ENCODE measurements around the gene LRRC3C. TPM values are rescaled to one million over a fixed set of nuclear protein-coding genes. Genes with fewer than 3 reads are reported as not detected.

The LRRC3C gene
- total RNA-seq, 1 experiment from 2014 or later, result not detected

DNA sequence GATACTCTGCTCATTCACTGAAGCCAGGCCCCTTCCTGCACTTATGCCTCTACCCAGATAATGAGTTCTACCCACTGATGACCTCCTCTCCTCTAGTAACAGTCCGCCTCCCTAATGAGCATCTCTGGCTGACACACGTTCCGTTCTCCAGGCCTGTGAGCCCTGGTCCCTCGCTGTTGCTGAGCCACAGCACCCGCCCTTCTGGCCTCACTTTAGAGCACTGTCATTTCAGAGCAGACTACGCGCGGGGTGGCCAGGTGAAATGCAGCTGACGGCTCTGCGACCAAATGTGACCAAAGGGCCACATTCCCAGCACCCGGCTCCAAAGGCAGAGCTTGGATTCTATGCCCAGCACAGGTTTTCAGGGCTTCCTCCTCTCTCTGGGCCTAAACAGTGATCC is 66.9 kb downstream of the LRRC3C start:
- TF ChIP-seq CTCF (IDR thresholded peaks at IDR 0.05; ENCODE audit: insufficient read depth in 1 of 2, low read depth in 1 of 2, low read length in 1 of 2, severe bottlenecking in 1 of 2, unreplicated experiment in 1 of 2), result no peak
- H3K27me3 Mint-ChIP-seq (ENCODE audit: insufficient read depth, unreplicated experiment), result no peaks in the 10 kb centered on the region
- H3K4me1 Mint-ChIP-seq (ENCODE audit: low read depth, unreplicated experiment), result no peaks in the 10 kb centered on the region
- CTCF ChIA-PET, result no interaction called here
- H3K4me3 ChIP-seq (ENCODE audit: low read depth, low read length), result no peak overlapping the region
- no TSS peak for BruUV-seq (replicated peaks)
- no peaks in the 10 kb centered on the region for H3K9me3 ChIP-seq
- POLR2A ChIA-PET, result no interaction called here
- no peaks in the 10 kb centered on the region for H3K9me3 Mint-ChIP-seq (ENCODE audit: unreplicated experiment)
- DNase-seq, result no peak
- H3K27ac Mint-ChIP-seq (ENCODE audit: unreplicated experiment), result no peak overlapping the region
- H3K4me1 ChIP-seq, result no peaks in the 10 kb centered on the region
- peaks cover 77% of the 10 kb centered on the region for H3K36me3 Mint-ChIP-seq (ENCODE audit: insufficient read depth, unreplicated experiment)
- intact Hi-C loops (cut with micrococcal nuclease; ENCODE audit: unreplicated experiment), result no loop called here
- no peak overlapping the region for H3K4me3 Mint-ChIP-seq (ENCODE audit: unreplicated experiment)
- H3K27me3 ChIP-seq (replicated peaks; ENCODE audit: control insufficient read depth, insufficient read depth, low read length), result no peaks in the 10 kb centered on the region
- H3K36me3 ChIP-seq (ENCODE audit: control insufficient read depth, insufficient read depth, low read length), result peaks cover 3% of the 10 kb centered on the region

Other genes with a start within 250 kb of the LRRC3C start
- gene PGAP3, start 239.7 kb upstream of the LRRC3C start, total RNA-seq (2022), result 14.7 and 17.4 TPM in 2 replicates
- gene ERBB2, start 227.7 kb upstream of the LRRC3C start, total RNA-seq (2022), result 121 and 124 TPM in 2 replicates
- gene MIEN1, start 197.2 kb upstream of the LRRC3C start, total RNA-seq (2022), result 42.9 and 46.3 TPM in 2 replicates
- gene GRB7, start 189.8 kb upstream of the LRRC3C start, total RNA-seq (2022), result 83.3 and 98.6 TPM in 2 replicates
- 2.4 and 2.8 TPM in 2 replicates for gene IKZF3, start 63.4 kb upstream of the LRRC3C start, total RNA-seq (2022)
- not detected in 2 replicates for gene ZPBP2, start 59.5 kb upstream of the LRRC3C start, total RNA-seq (2022)
- 8.0 TPM in 2 replicates for gene GSDMB, start 9.1 kb upstream of the LRRC3C start, total RNA-seq (2022)
- gene ORMDL3, start 131 bp upstream of the LRRC3C start, total RNA-seq (2022), result 70.6 and 75.2 TPM in 2 replicates
- not detected in 2 replicates for gene GSDMA, start 35.3 kb downstream of the LRRC3C start, total RNA-seq (2022)
- gene PSMD3, start 53.1 kb downstream of the LRRC3C start, total RNA-seq (2022), result 179 and 195 TPM in 2 replicates
- gene CSF3, start 87.7 kb downstream of the LRRC3C start, total RNA-seq (2022), result not detected in 2 replicates
- gene MED24, start 126.7 kb downstream of the LRRC3C start, total RNA-seq (2022), result 119 and 122 TPM in 2 replicates
- 27.3 and 29.3 TPM in 2 replicates for gene THRA, start 135.2 kb downstream of the LRRC3C start, total RNA-seq (2022)
- gene NR1D1, start 172.9 kb downstream of the LRRC3C start, total RNA-seq (2022), result 8.9 and 11.3 TPM in 2 replicates
- 82.6 and 86.9 TPM in 2 replicates for gene MSL1, start 194.2 kb downstream of the LRRC3C start, total RNA-seq (2022)
- 102 and 110 TPM in 2 replicates for gene CASC3, start 212.8 kb downstream of the LRRC3C start, total RNA-seq (2022)
- gene RAPGEFL1, start 249.7 kb downstream of the LRRC3C start, total RNA-seq (2022), result 13.2 and 15.0 TPM in 2 replicates

Measured in Caco-2 (cell line).